Fibroblast of villous mesenchyme (primary cell): ENCODE data around the gene GATA2. TPM values are rescaled to one million over a fixed set of nuclear protein-coding genes. Genes with fewer than 3 reads are reported as not detected.

Source experiments
- DNase-seq: peaks from one replicate; pipeline ENCODE4 v3.0.0-alpha.2; 2010; ENCODE audit warnings: low read depth
- H3K4me3 ChIP-seq: 2 replicates; pipeline ENCODE4 v1.5.1; 2011; ENCODE audit warnings: low read depth, mild to moderate bottlenecking, low read length
- total RNA-seq: library from RNA; depleted of rRNA; stranded (reverse); fragments of >200 nt; gene quantifications from 2 replicates; pipeline ENCODE4 v1.2.3, GENCODE V29; 2012
- TF ChIP-seq, protein P1 (sequence below): IDR thresholded peaks from 2 replicates; pipeline ENCODE4 v1.5.1; 2012; ENCODE audit warnings: low read depth, mild to moderate bottlenecking, low read length; ENCODE audit not compliant: insufficient read depth

GATA2 gene
- total RNA-seq, 1 donor, result 41.0 TPM

DNA sequence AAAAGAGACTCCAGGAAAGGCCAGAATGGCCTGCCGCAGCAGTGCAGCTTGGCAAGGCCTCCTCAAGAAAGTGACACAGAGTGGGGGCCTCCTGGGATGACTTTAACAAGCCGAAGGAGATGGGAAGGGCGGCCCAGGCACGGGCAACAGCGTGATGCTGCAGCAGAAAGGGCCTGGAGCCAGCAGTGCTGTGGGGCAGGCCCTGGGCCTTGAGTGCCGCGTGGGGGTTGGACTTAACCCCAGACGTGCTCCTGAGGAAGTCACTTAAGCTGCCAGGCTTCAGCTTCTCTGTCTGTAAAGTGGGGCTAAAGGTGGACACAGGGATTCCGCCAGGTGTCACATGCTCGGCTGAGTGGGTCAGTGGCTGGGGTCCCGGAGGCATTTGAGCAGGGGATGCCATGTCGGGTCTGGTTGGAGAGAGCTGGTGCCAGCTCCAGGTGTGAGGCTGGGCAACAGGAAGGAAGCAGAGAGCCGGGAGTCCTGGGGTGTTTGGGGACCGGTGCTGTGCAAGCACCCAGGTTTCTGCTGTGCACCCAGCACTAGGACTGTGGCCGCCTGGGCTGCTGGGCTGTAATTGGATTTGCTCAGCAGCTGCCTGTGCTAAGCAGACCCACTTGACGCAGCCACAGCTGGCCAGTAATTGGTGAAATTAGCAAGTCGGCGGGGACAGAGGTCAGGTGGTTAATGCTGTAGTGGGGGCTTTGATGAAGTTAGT lies 34.1 kb downstream of the GATA2 start:
- TF ChIP-seq, protein P1, sequence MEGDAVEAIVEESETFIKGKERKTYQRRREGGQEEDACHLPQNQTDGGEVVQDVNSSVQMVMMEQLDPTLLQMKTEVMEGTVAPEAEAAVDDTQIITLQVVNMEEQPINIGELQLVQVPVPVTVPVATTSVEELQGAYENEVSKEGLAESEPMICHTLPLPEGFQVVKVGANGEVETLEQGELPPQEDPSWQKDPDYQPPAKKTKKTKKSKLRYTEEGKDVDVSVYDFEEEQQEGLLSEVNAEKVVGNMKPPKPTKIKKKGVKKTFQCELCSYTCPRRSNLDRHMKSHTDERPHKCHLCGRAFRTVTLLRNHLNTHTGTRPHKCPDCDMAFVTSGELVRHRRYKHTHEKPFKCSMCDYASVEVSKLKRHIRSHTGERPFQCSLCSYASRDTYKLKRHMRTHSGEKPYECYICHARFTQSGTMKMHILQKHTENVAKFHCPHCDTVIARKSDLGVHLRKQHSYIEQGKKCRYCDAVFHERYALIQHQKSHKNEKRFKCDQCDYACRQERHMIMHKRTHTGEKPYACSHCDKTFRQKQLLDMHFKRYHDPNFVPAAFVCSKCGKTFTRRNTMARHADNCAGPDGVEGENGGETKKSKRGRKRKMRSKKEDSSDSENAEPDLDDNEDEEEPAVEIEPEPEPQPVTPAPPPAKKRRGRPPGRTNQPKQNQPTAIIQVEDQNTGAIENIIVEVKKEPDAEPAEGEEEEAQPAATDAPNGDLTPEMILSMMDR, result no peak
- no peak for DNase-seq

DNA sequence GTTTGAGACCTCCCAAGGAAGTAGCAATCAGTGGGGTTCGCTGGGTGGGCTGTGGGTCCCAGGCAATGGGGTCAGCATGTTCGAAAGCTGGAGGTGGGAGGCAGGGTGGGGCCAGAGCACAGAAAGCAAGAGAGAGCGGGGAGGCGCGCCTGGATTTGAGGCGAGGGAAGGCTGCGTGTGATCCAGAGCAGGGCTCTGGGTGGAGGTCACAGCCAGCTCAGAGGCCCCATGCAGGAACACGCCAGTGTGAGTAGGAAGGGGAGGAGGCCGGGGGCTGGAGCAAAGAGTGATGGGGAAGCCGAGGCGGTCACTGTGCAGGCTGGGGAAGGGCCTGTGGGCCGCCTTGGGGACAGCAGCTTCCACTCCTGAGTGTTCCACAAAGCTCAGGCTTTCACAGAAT lies 35.1 kb downstream of the GATA2 start:
- no peak for DNase-seq

More for the DNA sequence above, 34.1 kb downstream of the GATA2 start:
- H3K4me3 ChIP-seq, result no peak overlapping the region

DNA sequence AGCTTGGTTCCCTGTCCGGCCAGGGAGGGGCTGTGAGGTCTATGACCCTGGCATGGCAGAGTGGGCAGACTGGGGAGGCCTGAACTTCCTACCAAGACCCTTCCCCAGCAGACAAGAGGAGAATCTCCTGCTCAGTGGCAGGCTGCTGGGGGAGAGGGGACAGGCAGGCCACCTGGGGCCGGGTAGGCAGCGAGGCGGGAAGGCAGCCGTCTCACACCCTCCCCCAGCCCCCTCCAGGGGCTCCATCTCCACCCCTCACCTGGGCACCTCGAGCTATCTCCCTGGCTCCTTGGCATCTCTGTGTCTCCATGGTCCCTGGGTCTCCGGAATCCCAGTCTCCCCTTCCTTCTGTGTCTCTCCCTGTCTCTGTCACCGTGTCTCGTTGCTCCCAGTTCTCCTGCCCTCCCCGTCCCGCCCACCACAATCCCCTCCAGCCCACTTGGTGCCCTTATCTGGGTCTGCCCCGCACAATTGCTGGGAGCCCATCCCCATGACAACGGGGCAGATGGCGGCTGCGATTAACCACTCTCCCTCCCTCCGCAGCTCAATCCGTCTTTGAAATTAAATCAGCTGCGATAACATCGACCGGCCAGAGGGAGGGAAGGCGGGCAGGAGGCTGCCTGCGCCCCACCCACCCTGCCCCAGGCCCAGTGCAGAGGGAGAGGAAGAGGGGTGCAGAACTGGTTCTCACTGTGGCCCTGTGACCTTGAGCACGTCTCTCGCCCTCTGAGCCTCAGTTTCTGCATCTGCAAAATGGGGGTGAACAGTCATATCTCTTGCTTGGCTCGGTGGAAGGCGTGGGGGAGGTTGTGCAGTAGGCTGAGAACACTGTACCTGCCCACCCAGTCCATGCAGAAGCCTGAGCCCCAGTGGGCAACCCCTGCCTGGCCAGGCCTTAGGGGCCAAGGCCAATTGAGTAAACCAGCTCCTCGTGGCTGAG lies 36.0 kb downstream of the GATA2 start:
- no peak overlapping the region for H3K4me3 ChIP-seq
- TF ChIP-seq, protein P1, result no peak
- no peak for DNase-seq

More for the DNA sequence above, 35.1 kb downstream of the GATA2 start:
- TF ChIP-seq, protein P1, result no peak
- H3K4me3 ChIP-seq, result no peak overlapping the region

DNA sequence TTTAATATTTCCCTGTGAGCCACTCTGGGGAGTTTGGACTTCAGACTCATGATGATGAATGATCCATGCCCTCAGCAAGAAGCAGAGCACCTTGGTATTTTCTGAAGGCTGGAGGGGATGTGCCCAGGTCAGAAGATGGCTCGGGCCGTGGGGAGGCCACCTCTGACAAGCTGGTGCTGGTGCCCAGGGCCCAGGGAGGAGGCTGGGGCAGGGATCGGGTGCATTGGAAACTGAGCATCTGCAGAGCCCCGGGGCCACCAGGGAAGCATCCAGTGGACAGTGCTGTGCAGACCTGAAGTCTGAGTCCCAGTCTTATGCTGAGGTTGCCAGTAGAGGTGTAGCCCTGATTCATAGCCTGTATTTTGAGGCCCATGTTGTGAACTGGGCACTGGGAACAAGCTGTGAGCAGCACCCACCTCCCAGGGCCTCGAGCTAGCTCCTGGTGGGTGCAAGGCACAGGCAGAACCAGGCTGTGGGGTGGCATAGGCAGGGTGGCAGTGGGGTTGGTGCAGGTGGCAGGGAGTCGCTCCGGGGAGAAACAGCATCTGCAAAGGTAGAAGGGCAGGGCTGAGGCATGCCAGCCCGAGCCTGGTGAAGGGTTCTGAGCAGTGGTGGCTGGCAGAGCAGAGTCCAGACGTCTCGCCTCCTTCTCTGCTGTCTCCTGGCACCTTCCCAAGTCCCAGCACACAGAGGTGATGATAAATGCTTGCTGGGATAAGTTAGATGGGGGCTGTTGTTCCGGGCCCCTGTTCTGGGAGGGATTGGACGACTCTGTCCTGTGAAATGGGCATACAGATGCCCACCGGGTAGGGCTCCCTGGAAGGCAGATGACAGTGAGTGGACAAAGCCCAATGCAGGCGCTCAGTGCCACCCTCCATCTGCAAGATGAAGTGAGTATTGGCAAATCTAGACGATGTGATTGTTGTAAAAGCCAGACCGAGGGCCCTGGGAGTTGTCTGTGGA lies 36.9 kb downstream of the GATA2 start:
- H3K4me3 ChIP-seq, result no peak overlapping the region
- no peak for DNase-seq
- TF ChIP-seq, protein P1, result no peak

DNA sequence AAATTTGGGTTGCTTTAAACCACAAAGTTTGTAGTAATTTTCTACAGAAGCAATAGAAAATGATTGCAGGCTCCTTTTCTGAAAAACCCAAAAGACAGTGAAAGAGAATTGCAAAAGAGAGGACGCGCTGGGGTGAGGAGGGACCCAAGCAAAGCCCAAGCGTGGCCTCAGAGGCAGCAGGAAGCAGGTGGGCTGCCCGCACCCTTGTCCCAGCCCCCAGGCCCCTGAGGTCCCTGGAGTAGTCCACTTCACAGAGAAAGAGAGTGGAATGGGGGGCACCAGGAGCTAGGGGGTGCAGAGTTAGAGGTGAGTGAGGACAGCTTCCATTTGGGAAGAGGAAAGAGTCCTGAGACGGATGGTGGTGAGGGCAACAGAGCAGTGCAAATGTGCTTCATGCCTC lies 37.9 kb downstream of the GATA2 start:
- H3K4me3 ChIP-seq, result no peak overlapping the region
- TF ChIP-seq, protein P1, result no peak
- no peak for DNase-seq

DNA sequence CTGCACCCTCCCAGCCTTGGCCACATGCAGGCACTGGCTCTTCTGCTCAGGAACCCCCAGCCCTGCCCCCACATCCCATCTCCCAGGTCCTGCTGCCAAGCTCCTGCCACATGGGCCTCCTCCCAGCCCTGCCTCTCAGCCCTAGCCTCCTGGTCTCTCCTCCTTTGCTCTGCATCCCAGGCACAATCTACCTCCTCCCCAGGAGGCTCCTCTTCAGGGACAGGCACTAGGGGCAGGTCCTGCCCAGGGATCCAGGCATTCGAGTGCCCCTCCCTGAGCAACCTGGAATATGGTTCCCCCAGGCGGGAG lies 38.7 kb downstream of the GATA2 start:
- TF ChIP-seq, protein P1, result no peak
- no peak for DNase-seq
- no peak overlapping the region for H3K4me3 ChIP-seq
